Fibroblast of lung (primary cell): ENCODE measurements around the gene C1orf52. TPM values are rescaled to one million over a fixed set of nuclear protein-coding genes. Genes with fewer than 3 reads are reported as not detected.
A peak's percentile ranks its signal among the peaks of the same experiment; 100 is the strongest.

Experiments
- DNase-seq, 2 donors: peaks; one replicate each; pipeline versions ENCODE4 v3.0.0 to v3.0.0-alpha.2; 2010; ENCODE audit warnings: low read depth in 2 of 2
- H2AFZ ChIP-seq: 2 replicates; pipeline ENCODE4 v1.5.1; 2012; ENCODE audit warnings: low read length, control low read depth, inconsistent platforms
- H3K27ac ChIP-seq: 2 replicates; pipeline ENCODE4 v1.5.1; 2011; ENCODE audit warnings: low read length, control low read depth; ENCODE audit not compliant: insufficient read depth
- H3K27me3 ChIP-seq: 2 replicates; pipeline ENCODE4 v1.5.1; 2011; ENCODE audit warnings: mild to moderate bottlenecking, low read length; ENCODE audit not compliant: control insufficient read depth, insufficient read depth
- H3K36me3 ChIP-seq: 2 replicates; pipeline ENCODE4 v1.5.1; 2011; ENCODE audit warnings: low read length; ENCODE audit not compliant: control insufficient read depth, insufficient read depth
- H3K4me1 ChIP-seq: 2 replicates; pipeline ENCODE4 v1.5.1; 2011; ENCODE audit warnings: low read length; ENCODE audit not compliant: control insufficient read depth, insufficient read depth; ENCODE audit errors: extremely low read depth
- H3K4me2 ChIP-seq: 2 replicates; pipeline ENCODE4 v1.5.1; 2011; ENCODE audit warnings: low read length, control low read depth; ENCODE audit not compliant: insufficient read depth; ENCODE audit errors: extremely low read depth
- H3K4me3 ChIP-seq, 4 experiments: fragments of 200-600 bp in 1 of 4; sonication (generic) in 1 of 4; replicated peaks in 1 of 4; 2 replicates each; pipeline ENCODE4 v1.5.1; 2011 to 2016; ENCODE audit warnings: low read length in 4 of 4, low read depth in 3 of 4, mild to moderate bottlenecking in 3 of 4, control low read depth in 2 of 4, inconsistent platforms in 1 of 4, mixed read lengths in 1 of 4; ENCODE audit not compliant: insufficient read depth in 1 of 4; ENCODE audit errors: control extremely low read depth in 1 of 4
- H3K79me2 ChIP-seq: 2 replicates; pipeline ENCODE4 v1.5.1; 2012; ENCODE audit warnings: mild to moderate bottlenecking, low read length, inconsistent platforms; ENCODE audit not compliant: control insufficient read depth, insufficient read depth
- H3K9ac ChIP-seq: 2 replicates; pipeline ENCODE4 v1.5.1; 2011; ENCODE audit warnings: mild to moderate bottlenecking, low read length, control low read depth; ENCODE audit not compliant: insufficient read depth
- H3K9me3 ChIP-seq: 2 replicates; pipeline ENCODE4 v1.5.1; 2012; ENCODE audit warnings: low read depth, low read length; ENCODE audit not compliant: control insufficient read depth, insufficient read depth
- H4K20me1 ChIP-seq: 2 replicates; pipeline ENCODE4 v1.5.1; 2011; ENCODE audit warnings: low read length; ENCODE audit not compliant: control insufficient read depth, insufficient read depth; ENCODE audit errors: extremely low read depth
- EZH2 ChIP-seq: IDR thresholded peaks from 2 replicates; pipeline ENCODE4 v1.5.1; 2012; ENCODE audit warnings: low read length, control low read depth, mild to moderate bottlenecking; ENCODE audit errors: missing control alignments
- polyA plus RNA-seq, 2 donors: library from polyadenylated mRNA; depleted of rRNA in 1 of 2; stranded (reverse) in 1 of 2; unstranded in 1 of 2; fragments of >200 nt; gene quantifications; 2 replicates each; pipeline ENCODE4 v1.2.1, GENCODE V29; 2011 to 2012; ENCODE audit warnings: missing spikeins in 1 of 2
- total RNA-seq: library from RNA; depleted of rRNA; stranded (reverse); fragments of >200 nt; gene quantifications from 2 replicates; pipeline ENCODE4 v1.2.1, GENCODE V29; 2014
- TF ChIP-seq, protein P1 (sequence below), 2 donors: IDR thresholded peaks in 1 of 2; conservative IDR thresholded peaks in 1 of 2; 1 replicate in 1 of 2; 2 replicates in 1 of 2; pipeline ENCODE4 v1.5.1; 2011 to 2012; ENCODE audit warnings: low read length in 2 of 2, control low read depth in 1 of 2, inconsistent platforms in 1 of 2, low read depth in 1 of 2, mild to moderate bottlenecking in 1 of 2

C1orf52 gene
- total and polyA plus RNA-seq, 2 donors (not counting 1 experiment from before 2014, with no cell fraction given): 11.4 to 24.7 TPM

DNA sequence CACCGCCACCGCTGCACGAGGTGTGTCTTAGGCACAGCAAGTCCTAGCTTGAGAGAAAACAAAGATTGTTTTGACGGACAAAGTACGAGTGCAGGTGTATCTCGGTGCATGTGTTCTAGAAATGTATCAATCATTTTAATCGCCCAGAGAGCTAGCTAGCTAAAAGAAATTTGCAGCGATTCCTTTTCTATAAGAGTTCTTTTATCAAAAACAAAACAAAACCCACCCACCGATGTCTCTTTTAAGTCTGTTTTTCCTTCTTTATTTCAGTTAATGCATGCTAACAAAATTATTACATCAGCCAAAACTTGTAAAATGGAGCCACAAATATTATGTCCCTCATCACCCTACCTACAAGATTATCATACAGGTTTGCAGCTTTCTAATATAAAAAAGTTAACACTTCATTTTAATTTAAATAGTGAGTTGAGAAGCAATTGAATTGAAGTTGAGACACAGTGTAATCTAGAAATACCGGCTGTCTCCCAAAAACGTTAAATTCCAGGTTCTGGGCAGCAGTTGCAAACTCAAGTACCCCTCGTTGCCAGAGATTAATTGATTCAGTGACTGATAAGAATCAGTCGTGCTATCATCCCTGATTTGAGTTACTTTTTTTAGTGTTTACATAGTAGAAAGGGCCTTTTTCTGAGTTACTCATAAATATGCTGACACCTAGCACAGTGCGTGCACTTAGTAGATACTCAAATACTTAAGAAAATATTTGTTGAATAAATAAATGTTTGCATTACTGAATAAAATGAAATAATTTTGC is 57.2 kb downstream of the C1orf52 start:
- Histone ChIP-seq H3K4me3 (peak overlapping the region; percentile 67 to 92 (median 79)), H3K9ac (peak overlapping the region; percentile 84), H2AFZ (peak overlapping the region; percentile 93), H3K36me3 (no peaks in the 10 kb centered on the region), H3K4me2 (peak overlapping the region; percentile 97), H3K4me1 (no peaks in the 10 kb centered on the region), H3K27ac (peak overlapping the region; percentile 82), H3K27me3 (no peaks in the 10 kb centered on the region), H3K9me3 (no peaks in the 10 kb centered on the region), H4K20me1 (no peaks in the 10 kb centered on the region), H3K79me2 (peaks cover 6% of the 10 kb centered on the region)
- no peak for DNase-seq
- TF ChIP-seq, protein P1, sequence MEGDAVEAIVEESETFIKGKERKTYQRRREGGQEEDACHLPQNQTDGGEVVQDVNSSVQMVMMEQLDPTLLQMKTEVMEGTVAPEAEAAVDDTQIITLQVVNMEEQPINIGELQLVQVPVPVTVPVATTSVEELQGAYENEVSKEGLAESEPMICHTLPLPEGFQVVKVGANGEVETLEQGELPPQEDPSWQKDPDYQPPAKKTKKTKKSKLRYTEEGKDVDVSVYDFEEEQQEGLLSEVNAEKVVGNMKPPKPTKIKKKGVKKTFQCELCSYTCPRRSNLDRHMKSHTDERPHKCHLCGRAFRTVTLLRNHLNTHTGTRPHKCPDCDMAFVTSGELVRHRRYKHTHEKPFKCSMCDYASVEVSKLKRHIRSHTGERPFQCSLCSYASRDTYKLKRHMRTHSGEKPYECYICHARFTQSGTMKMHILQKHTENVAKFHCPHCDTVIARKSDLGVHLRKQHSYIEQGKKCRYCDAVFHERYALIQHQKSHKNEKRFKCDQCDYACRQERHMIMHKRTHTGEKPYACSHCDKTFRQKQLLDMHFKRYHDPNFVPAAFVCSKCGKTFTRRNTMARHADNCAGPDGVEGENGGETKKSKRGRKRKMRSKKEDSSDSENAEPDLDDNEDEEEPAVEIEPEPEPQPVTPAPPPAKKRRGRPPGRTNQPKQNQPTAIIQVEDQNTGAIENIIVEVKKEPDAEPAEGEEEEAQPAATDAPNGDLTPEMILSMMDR (conservative IDR thresholded peaks at IDR 0.05 in 1 of 2, IDR thresholded peaks at IDR 0.05 in 1 of 2; ENCODE audit: low read depth in 1 of 2, low read length in 2 of 2): no peak
- no peak for TF ChIP-seq EZH2

DNA sequence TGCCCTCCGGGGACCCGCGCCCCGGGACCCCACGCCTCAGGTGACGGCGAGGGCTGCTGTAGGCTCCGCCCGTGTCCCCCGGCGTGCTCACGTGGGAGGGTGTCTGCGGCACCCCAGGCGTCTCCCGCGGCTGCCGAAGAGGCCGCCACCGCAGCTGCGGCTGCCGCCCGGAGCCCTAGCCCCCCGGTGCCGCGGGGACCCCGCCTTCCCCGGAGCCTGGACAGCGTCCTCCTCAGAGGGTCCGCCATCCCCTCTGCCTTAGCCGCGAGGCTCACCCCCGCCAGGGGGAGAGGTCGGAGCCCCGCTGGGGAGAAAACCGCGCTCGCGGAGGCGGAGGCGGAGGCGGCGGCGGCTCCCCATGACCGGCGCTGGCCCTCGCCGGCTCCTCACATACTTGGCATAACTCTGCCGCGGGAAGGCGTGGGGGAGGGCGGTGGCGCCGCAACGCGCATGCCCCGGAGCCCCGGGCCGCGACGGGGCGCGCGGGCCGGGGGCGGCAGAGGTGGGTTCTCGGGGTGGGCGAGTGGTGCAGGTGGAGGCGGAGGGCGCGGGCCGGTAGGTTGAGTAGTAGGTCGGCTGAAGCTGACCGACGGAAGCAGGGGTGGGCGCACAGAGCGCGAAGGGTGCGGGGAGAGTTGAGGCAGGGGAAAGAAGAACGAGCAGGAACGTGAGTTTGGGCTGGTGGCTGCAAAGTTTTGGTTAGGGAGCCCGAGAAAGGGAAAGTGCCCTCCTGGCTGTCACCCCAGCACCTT is 57.9 kb downstream of the C1orf52 start:
- H3K27ac ChIP-seq: peak overlapping the region; percentile 82
- no peaks in the 10 kb centered on the region for H3K36me3 ChIP-seq
- H3K9me3 ChIP-seq: no peaks in the 10 kb centered on the region
- no peaks in the 10 kb centered on the region for H3K27me3 ChIP-seq
- peaks cover 6% of the 10 kb centered on the region for H3K79me2 ChIP-seq
- peak; percentile 52 to 69 for DNase-seq
- peak overlapping the region; percentile 97 for H3K4me2 ChIP-seq
- H2AFZ ChIP-seq: peak overlapping the region; percentile 93
- TF ChIP-seq, protein P1 (conservative IDR thresholded peaks at IDR 0.05 in 1 of 2, IDR thresholded peaks at IDR 0.05 in 1 of 2; ENCODE audit: low read depth in 1 of 2, low read length in 2 of 2): no peak
- no peak for TF ChIP-seq EZH2
- H3K4me3 ChIP-seq: peak overlapping the region; percentile 67 to 92 (median 79)
- H4K20me1 ChIP-seq: no peaks in the 10 kb centered on the region
- no peaks in the 10 kb centered on the region for H3K4me1 ChIP-seq
- peak overlapping the region; percentile 84 for H3K9ac ChIP-seq
